Brain microvascular endothelial cell (primary cell): ENCODE results near the gene TANGO6.
"Not testable (repeated sequence)": the region's sequence is repeated elsewhere in the genome, so short reads cannot be mapped to it uniquely, and the experiment has no call there.

Experiments used
- DNase-seq: peaks from one replicate; pipeline ENCODE4 v3.0.0-alpha.2; 2020
- H3K27ac ChIP-seq: fragments of 250-450 bp; sonication (Bioruptor Pico); 2 replicates; pipeline ENCODE4 v1.5.1; 2020; ENCODE audit warnings: mild to moderate bottlenecking, moderate library complexity
- H3K27me3 ChIP-seq: fragments of 250-450 bp; sonication (Bioruptor Pico); replicated peaks from 2 replicates; pipeline ENCODE4 v1.5.1; 2020; ENCODE audit warnings: mild to moderate bottlenecking
- H3K36me3 ChIP-seq: fragments of 250-450 bp; sonication (Bioruptor Pico); replicated peaks from 2 replicates; pipeline ENCODE4 v1.5.1; 2020; ENCODE audit warnings: mild to moderate bottlenecking
- H3K4me3 ChIP-seq: 2 replicates; pipeline ENCODE4 v1.5.1; 2011; ENCODE audit warnings: low read depth, mild to moderate bottlenecking, control low read depth, low read length, moderate library complexity
- in situ Hi-C: cut with HindIII; loops from 2 replicates; pipeline ENCODE4 v1.10.0; 2017; ENCODE audit warnings: low sequenced_read_pairs, low pct_ligation_motif_present
- TF ChIP-seq, protein P1 (sequence below): IDR thresholded peaks from 2 replicates; pipeline ENCODE4 v1.5.1; 2011; ENCODE audit warnings: low read depth, mild to moderate bottlenecking, moderate library complexity, low read length, control low read depth, inconsistent platforms; ENCODE audit errors: missing control alignments

The TANGO6 gene

DNA sequence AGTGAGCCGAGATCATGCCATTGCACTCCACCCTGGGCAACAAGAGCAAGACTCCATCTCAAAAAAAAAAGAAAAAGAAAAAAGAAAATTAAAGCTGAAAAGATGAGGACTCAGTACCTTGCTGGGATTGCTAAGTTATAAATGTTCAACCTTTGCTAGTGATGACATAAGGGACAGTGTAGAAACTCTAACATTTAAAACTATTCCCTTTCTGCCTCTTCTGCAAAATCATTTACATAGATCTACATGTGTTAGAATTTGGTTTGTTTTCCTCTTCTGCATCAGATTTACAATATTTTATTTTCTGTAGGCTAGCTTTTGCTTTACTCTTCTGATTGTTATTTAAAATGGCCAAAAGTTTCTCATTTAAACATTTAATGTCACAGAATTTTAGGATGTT, 212.6 kb downstream of the TANGO6 start:
- no peak for DNase-seq
- Histone ChIP-seq H3K36me3 (no peaks in the 10 kb centered on the region), H3K27ac (no peak overlapping the region), H3K4me3 (no peak overlapping the region), H3K27me3 (no peaks in the 10 kb centered on the region)
- in situ Hi-C loops: no loop called here
- TF ChIP-seq, protein P1, sequence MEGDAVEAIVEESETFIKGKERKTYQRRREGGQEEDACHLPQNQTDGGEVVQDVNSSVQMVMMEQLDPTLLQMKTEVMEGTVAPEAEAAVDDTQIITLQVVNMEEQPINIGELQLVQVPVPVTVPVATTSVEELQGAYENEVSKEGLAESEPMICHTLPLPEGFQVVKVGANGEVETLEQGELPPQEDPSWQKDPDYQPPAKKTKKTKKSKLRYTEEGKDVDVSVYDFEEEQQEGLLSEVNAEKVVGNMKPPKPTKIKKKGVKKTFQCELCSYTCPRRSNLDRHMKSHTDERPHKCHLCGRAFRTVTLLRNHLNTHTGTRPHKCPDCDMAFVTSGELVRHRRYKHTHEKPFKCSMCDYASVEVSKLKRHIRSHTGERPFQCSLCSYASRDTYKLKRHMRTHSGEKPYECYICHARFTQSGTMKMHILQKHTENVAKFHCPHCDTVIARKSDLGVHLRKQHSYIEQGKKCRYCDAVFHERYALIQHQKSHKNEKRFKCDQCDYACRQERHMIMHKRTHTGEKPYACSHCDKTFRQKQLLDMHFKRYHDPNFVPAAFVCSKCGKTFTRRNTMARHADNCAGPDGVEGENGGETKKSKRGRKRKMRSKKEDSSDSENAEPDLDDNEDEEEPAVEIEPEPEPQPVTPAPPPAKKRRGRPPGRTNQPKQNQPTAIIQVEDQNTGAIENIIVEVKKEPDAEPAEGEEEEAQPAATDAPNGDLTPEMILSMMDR: no peak

DNA sequence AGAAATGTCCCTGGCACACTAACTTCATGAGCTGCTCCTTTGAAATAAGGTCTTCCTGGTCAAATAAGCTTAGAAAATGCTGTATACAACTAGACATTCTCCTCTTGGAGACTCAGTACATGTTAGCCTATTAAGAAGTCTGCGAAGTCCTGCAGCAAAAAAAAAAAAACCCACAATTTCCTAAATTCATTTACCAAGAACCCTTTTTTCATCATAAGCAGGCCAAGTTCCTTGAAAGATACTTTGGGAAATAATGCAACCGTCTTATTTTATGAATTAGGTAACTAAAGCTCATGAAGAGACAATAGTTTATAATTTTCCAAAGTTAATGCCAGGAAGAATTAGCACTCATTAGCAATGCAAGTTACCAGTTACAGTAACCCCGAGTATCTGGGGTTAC, 213.1 kb downstream of the TANGO6 start:
- Histone ChIP-seq H3K27me3 (no peaks in the 10 kb centered on the region), H3K36me3 (no peaks in the 10 kb centered on the region), H3K27ac (no peak overlapping the region), H3K4me3 (no peak overlapping the region)
- in situ Hi-C loops: no loop called here
- TF ChIP-seq, protein P1: no peak
- no peak for DNase-seq

DNA sequence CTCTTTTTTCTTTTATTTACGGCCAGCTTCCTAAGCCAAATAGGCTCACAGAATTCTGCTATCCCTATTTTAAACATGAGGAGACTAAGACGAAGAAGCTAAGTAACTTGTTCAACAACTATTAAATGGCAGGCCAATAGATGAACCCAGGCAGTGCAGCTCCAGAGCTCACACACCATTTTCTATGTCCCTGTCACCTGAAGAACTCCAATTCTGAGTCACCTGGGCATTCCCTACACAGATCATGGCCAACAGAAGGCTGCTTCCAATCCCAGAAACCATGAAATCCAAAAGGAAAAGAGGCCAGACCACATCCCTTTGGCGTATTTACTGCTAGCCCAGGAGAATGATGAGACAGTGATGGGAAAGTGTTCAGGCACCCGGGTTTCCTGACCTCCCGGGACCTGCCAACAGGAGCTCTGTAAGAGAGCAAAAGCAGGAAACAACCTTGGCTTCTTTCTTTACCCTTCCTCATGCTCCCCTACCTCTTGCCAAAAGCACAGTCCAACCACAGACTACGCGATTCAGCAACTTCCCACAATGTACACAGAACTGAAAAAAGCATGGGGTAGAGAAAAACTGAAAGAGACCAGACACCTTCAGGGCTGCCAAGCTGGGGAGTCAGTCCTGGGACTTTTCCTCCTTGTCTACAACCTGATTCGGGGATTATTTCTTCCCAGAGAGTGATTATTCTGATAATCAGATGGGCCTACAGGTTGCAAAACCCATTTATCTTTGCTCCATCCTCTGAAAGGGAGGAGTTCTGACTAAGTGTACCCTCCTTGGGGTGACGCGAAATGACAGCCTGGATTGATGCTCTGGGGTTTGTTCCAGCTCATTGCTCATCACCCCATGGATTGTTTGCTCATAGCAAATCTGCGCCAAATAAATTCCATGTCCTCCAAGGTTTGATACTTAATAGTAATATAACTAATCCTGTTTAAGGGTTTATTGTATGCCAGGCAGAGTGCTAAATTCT, 214.4 kb downstream of the TANGO6 start:
- Histone ChIP-seq H3K27me3 (no peaks in the 10 kb centered on the region), H3K27ac (peak overlapping the region; percentile 47), H3K36me3 (no peaks in the 10 kb centered on the region), H3K4me3 (no peak overlapping the region)
- in situ Hi-C loops: no loop called here
- TF ChIP-seq, protein P1: no peak
- DNase-seq: peak; percentile 87

DNA sequence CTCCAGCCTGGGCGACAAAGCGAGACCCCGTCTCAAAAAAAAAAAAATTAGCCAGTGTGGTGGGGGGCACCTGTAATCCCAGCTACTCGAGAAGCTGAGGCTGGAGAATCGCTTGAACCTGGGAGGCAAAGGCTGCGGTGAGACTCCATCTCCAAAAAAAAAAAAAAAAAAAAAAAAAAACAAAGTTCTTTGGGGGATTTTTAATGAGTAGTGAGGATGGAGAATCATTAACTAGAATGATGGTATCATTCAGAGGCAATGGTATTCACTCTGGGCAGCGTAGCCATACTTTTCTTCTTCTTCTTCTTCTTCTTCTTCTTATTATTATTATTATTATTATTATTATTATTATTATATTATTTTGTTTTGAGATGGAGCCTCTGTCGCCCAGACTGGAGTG, 220.2 kb downstream of the TANGO6 start:
- H3K4me3 ChIP-seq, H3K36me3 ChIP-seq, DNase-seq, in situ Hi-C loops, H3K27me3 ChIP-seq, H3K27ac ChIP-seq: not testable (repeated sequence)

DNA sequence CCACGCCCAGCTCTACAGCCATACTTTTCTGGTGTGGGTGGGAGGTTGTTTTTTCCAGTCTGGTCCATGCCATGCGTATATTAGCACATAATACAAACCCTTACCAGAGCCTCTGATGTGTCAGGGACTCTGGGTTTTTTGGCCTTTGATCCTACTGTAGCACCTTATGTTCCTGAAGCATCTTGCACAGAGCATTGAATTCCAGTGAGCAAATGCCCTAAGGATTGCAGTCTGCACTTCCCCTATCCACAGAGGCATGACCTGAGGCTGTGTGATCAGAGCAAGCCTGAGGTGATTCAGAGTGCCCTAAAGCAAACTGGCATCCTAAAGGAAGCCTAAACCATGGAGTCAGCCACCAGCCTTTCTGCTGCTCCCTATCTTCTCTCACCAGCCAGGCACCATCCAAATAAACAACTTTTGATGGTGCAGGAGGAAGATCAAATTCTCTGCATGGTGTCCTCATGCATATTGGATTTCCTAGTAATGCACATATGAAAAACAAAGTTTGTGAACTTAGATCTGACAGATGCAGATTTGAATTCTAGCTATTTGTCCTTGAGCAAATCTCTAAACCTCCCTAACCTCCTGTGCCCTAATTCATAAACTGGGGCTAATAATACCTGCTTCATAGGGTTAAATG, 220.9 kb downstream of the TANGO6 start:
- no peaks in the 10 kb centered on the region for H3K27me3 ChIP-seq
- no peak overlapping the region for H3K27ac ChIP-seq
- H3K4me3 ChIP-seq: no peak overlapping the region
- TF ChIP-seq, protein P1: no peak
- H3K36me3 ChIP-seq: no peaks in the 10 kb centered on the region
- no peak for DNase-seq
- in situ Hi-C loops: no loop called here

DNA sequence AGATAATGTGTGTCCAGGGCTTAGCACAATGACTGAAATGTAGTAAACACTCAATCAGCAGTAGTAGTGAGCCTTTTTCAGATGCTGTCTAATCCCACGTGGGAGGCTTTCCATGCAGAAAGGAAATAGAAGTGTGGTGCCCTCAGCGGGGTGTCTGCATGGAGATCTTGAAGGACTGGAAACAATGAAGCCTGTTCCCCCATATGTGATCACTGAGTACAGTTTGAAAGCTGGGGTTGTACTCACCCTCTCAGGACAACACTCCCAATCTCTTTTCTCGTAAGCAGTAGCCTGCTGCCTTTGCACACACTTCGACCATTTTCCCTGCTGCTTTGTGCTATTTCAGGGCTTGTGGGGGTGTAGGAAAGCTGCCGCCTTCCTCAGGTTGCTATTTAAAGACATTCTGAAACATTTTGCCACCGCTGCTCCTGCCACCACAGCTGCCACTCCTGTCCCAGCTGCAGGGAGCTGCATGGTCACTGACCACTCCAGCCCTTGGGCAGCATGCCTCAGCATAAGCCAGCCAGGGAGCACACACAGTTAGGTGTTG, 221.5 kb downstream of the TANGO6 start:
- TF ChIP-seq, protein P1: no peak
- H3K27me3 ChIP-seq: no peaks in the 10 kb centered on the region
- H3K36me3 ChIP-seq: no peaks in the 10 kb centered on the region
- DNase-seq: no peak
- no peak overlapping the region for H3K27ac ChIP-seq
- no peak overlapping the region for H3K4me3 ChIP-seq
- in situ Hi-C loops: no loop called here
